SKM-1 treated with dmso at 0.1 percent for 144 hours (cell line): ENCODE data around the gene NPY1R.

Experiments used
- DNase-seq: peaks from one replicate; lab custom pipeline; 2025; ENCODE audit not compliant: unreplicated experiment; lab: John Stamatoyannopoulos, UW

The NPY1R gene

DNA sequence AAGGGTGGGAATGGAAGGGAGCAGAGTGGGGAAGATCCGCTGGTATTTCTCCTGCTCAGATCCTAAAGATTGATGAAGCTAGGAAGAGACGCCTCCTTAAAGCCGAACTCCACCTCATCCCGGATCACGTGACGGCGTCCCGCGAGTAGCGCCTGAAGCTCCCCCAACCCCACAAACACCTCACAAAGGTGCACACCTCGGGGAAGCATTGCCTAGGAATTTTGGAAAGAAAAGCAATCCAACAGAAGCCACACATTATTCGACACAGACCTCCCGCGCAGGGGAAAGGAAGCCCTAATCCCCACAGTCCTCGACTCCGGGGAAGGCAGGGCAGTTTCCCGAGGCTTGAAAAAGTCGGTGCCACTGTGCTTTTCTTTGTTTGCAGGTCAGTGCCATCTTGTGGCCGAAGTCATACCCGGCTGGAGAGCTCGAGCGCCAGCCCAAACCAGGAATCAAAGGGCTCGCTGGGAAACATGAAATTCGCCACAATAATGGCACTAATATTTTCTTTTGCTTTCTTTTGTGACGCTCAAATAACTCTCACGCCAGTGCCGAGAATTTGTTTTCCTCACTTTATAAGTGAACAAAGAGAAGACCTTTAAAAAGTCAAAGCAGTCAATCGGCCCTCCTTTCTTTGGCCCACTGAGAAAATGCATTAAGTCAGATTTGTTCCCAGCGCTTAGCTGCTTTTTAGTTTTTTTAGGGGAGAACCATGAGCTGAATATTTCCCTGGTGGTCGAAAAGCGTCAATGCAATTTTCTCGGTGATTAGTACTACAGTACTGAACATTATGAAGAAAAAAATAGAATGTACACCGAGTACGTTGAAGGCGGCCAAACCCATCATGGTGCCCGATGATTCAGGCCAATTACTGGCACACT, at the start of gene NPY1R:
Gene NPY1R, minus strand, starts transcription at position 71 of the 881 bp plus-strand sequence. CDS start 6,042 bp downstream, outside the sequence.
- peak; percentile 42 for DNase-seq

DNA sequence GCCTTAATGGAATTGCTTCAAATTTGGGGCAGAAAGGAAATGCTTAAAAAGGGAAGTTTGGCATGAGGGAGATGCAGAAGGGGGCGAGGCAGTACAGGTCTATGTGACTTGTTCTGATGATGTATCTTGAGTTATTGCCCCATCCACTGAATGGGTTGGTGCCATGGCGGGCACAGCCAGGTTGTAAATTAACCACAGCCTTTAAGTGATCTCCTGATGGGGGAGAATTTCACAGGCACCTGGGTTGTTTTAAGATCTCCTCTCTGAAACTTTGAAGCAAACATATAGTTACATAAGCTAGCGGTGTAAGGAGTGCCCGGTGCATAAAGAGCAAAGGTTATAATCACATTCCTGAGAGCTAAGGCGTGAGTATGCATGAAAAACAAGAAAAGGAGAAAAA, 48.3 kb upstream of the NPY1R start:
- peak; percentile 16 for DNase-seq

DNA sequence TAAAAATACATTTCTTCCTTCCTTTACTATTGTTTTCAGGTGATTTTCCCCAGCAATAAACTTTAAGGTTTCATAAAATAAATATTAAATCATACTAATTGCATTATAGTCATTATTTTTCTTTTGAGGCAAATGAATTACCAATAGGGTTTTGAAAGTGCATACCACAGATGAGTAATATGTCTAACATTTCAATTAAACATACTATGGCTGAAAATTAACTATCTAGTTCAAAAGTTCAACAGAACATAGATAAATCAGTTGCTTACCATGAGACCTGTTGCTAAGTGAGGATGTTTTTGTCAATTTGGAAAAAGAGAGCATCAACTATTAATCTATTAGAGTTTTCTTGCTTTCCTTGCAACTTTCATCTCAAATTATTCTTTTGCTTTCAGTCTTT, 46.3 kb upstream of the NPY1R start:
- DNase-seq: no peak

DNA sequence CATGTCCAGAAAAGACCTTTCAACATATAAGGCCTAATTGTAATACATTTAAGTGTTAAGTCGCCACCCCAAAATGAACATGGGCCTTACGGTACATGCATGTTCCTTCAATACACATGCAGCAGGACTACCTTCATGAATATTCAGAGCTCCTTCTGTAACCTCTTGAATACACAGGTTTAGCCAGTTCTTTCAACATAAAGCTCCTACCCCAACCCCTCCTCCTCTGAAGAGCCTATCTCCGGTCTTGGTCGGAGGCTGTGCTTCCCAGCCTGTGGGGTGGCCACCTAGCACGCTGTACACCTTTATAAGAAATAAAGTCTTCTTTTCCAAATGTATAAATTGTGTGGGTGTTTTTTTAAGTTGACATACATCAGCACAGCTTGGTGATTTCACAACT, 39.6 kb upstream of the NPY1R start:
- DNase-seq: no peak

DNA sequence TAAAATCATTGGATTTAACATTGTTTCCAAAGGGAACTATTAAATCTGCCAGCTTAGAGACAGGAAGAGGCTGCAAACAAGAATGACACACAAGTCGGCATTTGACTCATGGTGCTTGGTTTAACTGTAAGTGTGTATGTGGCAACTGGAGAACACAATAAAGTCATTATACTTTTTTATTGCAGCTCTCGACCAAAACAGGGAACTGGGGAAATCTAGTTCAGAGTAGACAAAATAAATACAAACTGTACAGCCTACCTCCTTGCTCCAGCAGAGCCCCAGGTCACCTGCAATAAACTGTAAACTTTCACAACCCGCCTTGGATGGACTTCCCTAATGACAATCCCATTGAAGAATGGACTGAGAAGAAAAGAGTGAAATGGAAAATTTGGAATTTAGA, 35.3 kb upstream of the NPY1R start:
- no peak for DNase-seq

DNA sequence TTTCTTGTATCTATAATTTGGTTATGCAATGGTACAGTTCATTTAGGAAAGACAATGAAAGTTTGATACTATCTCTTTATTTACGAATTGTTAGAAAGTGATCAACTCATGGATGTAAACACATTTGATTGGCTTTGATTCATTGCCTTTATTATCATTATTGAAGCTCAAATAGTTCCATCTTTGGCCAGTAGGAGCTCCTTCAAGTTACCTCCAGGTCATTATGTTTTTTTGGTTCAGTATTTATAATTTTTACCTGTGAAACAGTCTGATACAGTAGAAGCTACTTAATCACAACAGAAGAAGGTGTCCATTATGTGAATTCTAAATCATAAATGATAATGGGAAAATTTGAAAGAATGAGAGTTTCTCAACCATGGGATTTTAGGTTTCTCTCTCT, 23.7 kb upstream of the NPY1R start:
- DNase-seq: no peak

DNA sequence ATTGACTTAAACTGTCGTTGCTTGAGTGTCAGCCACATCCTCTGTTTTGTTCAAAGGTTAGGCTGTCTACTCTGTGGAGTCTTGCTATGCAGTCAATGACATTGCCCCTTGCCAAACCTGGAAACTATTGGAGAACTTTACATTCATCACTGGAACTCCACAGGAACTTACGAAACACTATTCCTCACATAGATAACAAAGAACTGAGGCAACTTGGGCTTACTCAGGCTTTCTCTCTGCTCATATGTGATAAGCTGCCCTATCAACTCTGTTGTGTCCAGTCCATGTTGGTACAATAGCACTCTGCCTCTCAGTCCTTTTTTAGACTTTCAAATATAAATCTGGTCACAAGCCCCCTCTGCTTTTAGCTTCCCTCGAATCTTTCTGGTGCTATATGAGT, 20.7 kb upstream of the NPY1R start:
- DNase-seq: no peak

DNA sequence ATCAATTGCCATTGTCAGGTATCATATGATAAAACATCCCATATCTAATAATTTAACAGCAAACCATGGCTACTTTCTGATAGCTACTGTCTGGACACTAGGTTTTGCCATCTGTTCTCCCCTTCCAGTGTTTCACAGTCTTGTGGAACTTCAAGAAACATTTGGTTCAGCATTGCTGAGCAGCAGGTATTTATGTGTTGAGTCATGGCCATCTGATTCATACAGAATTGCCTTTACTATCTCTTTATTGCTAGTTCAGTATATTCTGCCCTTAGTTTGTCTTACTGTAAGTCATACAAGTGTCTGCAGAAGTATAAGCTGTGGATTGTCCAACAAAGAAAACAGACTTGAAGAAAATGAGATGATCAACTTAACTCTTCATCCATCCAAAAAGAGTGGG, 18.3 kb upstream of the NPY1R start:
- DNase-seq: no peak

DNA sequence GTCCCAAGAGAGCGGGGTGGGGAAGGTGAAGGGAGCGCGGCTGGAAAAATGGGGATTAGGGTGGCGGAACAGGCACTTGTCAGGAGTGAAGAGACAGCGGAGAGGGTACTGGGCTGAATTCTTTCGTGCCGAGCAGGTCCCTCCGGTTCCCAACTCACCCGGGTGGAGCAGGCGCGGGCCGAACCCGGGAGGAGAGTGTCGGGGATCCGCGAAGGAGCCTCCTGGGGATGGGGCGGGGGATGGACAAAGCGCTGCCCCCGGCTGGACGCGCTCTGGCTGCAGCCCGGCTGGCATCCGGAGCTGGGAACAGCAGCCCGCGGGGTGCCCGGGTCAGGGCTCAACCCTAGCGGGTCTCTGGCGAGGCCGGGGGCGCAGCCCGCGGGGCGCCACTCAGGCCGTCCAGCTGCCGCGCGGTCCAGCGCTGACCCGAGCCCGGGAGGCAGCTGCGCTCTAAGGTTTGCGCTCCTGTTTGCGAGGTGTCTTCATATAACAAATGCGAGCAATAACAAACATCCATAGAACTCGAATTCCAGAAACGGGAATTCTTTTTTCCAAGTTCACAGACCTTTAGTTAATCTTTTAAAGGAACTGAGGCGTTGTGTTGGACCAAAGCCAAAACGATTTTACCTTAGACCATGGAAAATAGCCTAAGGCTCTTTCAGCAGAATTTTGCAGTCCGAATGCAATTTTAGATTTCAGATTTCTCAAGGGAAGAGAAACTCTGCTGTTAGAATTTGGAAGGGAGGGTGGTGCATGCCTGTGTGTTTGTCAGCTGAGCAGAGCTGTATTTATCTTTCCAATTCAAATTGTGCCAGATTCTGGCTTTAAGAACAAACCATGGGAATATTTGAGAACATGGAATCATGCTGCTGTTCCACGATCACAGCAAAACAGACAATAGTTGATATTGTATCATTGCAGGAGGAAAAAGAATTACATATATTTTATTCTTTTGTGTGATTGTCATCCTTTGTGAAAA, 12.0 kb upstream of the NPY1R start:
- no peak for DNase-seq

DNA sequence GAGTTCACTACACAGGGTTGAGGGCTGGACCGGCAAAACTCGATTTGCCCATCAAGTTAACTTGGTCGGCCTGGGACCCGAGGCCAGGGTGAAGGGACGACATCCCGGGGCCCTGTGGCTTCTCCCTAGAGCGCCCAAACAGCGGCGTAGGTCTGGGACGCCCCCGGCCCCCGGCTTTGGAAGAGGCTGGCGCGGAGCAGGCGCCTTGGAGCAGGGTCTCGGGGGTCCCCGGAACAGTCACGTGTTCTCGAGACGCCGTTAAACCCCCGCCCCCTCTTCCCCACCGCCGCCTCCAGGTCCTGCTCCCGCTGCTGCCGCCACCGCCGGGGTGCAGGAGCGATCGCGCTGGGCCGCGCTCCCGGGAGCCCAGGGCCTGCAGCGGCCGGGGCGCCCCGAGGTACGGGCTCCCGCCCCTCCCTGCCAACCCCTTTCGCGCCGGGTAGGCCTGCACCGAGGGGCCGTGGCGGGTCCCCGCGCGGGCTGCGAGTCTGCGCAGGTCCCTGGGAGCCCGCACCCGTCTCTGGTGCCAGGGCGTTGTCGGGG, 11.3 kb upstream of the NPY1R start, which contains the start of gene NPY5R:
Gene NPY5R, plus strand, starts transcription at position 289 of the 543 bp plus-strand sequence. CDS start 6,382 bp downstream, outside the sequence.
- DNase-seq: no peak

DNA sequence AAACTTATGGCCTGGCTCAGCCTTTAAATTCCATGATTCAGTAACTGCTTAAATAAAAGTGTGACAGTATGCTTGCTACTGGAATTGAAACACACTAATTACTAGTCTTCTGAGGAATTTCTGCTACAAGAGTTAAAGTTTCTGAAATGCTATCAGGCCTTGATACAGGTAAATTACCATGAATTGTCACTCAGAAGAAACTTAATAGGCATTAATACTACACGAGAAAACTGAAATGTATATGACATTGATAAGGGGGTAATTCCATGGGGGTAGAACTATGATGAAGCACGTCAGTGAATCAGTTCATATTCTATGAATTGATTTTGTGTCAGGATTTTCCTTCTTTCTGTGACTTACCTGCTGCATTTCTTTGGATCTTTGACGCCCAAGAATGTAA, 3.0 kb upstream of the NPY1R start:
- DNase-seq: no peak

DNA sequence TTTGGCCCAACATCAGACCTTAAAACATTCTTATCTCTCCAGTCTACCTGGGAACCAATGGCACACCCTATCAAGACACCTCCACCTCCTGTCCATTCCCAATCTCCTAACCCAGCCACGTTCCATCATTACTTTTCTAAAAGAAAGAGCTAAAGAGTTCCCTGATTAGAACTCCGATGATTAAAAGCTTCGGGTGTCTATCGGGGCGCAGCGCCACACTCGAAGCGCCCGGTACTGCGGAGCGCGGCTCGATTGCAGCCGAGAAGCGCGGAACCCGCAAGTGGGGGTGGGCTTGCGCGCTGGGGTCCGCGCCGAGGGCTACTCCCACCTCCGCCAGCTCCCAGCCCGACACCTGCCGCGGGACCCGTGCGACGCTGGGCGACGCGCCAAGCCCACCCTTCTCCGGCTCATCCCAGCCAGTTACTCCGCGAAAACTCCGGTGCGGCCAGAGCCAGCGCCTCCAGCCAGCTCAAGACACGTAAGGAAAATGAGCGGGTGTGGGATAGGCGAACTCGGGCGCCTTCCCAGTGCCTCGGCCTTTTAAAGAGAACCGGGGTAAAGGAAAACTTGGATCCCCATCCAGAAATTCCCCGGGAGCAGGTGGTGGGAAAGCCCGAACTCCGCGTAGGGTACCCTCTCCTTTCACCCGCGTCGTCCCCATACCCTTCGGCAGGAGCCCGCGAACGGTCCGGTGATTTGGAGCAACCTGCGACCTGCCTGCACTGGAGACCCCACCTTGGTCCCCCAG, 593 bp downstream of the NPY1R start:
- DNase-seq: no peak

DNA sequence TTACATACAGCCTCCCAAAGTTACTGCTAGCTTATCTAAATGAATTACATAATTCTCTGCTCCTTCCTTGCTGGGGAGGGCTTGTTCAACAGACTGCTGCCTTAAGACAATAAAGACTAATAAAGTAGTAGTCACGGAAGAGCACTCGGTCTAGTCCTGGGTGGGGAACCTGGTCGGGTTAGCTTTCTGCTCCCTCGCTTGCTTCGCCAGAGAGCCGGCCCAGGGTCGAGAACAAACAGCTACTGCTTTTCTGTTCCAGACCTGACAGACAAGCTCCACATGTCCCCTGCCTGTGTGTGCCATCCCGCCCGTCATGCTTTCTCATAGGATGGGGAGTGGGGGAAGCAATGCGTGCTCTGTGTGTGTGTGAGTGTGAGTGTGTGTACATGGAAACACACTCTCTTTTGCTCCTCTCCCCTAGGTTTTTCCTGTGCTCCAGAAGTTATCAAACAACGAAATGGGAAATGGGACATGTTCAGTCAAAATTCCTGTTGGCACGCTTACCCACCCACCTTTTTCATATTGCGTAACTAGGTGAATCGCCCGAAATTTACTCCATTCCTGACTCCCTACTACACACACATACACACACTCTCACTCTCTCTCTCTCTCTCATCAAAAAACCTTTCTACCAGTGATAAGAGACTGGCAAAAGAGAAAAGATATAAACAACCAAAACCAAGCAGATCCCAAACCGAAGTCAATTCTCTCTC, 1.3 kb downstream of the NPY1R start:
- no peak for DNase-seq

DNA sequence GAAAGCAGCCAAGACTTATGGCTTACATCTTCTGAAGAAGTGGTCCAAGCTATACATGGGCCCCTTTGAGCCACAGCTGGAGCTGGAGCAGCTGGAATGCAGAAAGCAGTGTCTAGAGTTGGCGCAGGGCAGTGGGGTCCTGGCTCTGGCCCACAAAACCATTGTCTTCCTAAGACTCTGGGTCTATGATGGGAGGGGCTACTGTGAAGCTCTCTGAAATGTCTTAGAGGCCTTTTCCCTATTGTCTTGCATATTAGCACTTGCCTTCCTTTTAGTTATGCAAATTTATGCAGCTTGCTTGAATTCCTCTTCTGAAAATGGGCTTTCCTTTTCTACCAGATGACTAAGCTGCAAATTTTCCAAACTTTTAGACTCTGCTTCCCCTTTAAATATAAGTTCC, 15.3 kb downstream of the NPY1R start:
- DNase-seq: no peak

DNA sequence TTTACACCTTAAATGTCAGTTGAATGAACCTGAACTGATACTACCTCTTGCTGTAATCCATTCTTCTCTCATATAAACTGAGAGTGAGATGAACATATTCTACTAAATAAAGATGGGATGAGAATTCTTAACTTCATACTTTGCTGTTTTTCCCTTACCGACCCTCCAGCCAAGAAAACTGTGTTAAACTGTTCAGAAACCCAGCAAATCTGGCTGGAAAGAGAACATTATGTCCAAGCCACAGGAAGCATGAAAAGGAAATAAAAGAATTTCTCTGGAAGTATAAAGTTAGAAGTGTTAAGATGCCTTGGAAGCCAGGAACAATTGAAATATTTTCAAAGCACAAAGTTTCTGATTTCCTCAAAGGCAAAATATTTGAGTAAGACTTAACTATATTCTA, 22.9 kb downstream of the NPY1R start:
- no peak for DNase-seq

DNA sequence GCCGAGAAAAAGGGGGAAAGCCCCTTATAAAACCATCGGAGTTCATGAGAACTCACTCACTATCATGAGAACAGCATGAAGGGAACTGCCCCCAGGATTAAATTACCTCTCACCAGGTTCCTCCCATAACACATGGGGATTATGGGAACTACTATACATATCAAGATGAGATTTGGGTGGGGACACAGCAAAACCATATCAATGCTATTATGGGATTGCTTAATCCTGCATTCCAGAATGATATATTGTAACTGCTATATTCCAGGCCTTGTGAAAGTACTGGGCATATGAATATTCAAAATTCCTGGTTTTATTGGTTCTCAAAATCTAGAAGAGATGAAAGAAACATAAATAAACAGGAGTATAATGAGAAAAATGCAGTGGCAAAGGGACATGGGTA, 29.3 kb downstream of the NPY1R start:
- DNase-seq: no peak

DNA sequence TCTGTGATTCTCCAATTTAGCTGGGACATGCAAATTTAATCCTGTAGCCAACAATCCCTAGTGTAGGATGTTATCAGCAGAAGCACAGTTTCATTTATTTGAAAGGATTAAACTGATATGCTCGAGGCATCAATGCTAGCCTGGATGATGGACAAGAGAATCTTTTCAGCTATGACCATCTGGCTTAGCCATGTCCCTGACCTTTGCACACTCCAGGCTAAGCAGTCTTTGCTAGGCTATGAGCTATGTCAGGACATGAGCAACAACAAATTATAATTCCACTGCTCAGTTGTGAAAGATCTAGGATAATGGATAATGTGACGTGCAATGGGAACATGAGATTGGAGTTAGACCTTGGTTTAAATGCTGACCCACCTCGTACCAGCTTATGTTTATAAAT, 32.0 kb downstream of the NPY1R start:
- DNase-seq: no peak

DNA sequence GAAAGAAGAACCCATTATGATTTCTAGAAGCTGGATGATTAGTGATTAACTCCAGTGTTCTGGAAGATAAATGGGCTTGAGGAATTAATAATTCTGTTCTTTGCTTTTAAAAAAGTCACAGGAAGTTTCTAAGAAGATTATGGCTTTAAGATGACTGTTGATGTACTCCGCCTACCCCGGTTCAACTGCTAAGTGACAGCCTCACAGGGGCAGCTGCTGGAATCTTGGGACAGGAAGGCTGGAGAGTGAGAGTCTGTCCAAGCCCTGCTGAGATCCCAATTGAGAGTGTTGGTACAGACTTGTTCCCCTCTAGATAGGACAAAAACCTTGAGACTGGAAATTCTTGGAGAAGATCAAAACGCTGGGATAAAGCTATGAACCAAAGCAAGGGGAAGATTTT, 37.3 kb downstream of the NPY1R start:
- DNase-seq: no peak

DNA sequence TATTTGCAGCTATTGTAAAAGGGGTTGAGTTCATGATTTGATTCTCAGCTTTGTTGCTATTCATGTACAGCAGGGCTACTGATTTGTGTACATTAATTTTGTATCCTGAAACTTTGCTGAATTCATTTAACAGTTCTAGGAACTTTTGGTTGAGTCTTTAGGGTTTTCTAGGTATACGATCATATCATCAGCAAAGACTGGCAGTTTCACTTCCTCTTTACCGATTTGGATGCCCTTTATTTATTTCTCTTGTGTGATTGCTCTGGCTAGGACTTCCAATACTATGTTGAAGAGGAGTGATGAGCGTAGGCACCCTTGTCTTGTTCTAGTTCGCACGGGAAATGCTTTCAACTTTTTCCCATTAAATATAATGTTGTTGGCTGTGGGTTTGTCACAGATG, 48.1 kb downstream of the NPY1R start:
- DNase-seq: no peak
